ENCODE measurements around the gene HIPK3. TPM values are rescaled to one million over a fixed set of nuclear protein-coding genes. Genes with fewer than 3 reads are reported as not detected.

The HIPK3 gene
- total RNA-seq, 1 experiment from 2014 or later, result 64.8 TPM

DNA sequence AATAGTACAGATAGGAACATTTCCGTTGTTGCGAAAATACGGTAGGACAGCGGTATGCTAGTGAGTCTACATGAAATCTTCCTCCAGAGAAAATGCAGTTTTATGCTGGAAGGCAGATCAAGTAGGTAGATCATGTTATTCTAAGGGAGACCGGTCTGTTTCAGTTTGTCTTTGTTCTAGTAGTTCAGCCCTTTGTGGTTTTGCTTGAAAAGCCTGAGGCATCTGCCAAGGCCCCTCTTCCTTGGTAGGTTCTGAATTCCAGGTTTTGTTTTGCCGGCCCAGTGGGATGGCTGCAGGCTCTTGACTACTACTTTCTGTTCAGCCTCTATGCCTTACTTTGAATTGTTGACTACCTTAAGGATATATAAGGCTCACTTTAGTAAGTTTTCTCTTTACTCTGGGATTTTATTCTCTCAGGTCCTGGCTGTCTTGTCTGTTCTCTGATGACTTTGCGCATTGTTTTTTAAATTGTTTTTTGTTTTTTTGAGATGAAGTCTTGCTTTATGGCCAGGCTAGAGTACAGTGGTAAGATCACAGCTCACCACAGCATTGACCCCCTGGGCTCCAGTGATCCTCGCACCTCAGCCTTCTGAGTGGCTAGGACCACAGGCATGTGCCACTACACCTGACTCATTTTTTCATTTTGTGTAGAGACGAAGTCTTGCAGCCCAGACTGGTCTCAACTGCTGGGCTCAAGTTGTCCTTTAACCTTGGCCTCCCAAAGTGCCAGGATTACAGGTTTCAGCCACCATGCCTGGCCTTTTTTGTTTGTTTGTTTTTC, 53.7 kb downstream of the HIPK3 start:
- Histone ChIP-seq H2AFZ (no peak overlapping the region), H3K4me1 (replicated peaks; ENCODE audit: insufficient read depth) (no peaks in the 10 kb centered on the region), H3K27ac (no peak overlapping the region), H3K9me3 (ENCODE audit: insufficient read depth, low read depth) (no peaks in the 10 kb centered on the region; the same call in 1 of the 2 replicates), H3K4me2 (no peak overlapping the region), H3K9me2 (ENCODE audit: insufficient read depth) (no peaks in the 10 kb centered on the region), H3F3A (ENCODE audit: insufficient read depth, low read depth) (no peaks in the 10 kb centered on the region), H3K79me2 (ENCODE audit: low read depth) (peaks cover 69% of the 10 kb centered on the region), H3K36me3 (ENCODE audit: low read depth) (no peaks in the 10 kb centered on the region), H3K4me3 (no peak overlapping the region), H4K20me1 (ENCODE audit: insufficient read depth) (peaks cover 16% of the 10 kb centered on the region), H3K27me3 (ENCODE audit: insufficient read depth, low read depth) (no peaks in the 10 kb centered on the region)
- POLR2A ChIA-PET (ENCODE audit: unreplicated experiment), result no interaction called here
- intact Hi-C loops (cut with micrococcal nuclease; ENCODE audit: unreplicated experiment), result no loop called here
- CTCF ChIA-PET, result no interaction called here
- no TSS peak for BruUV-seq (replicated peaks)
- TF ChIP-seq CTCF (conservative IDR thresholded peaks at IDR 0.05), result no peak
- TF ChIP-seq EZH2 (IDR thresholded peaks at IDR 0.05; ENCODE audit: low read depth), result no peak
- peak in 1 of 2 experiments; percentile 8 for DNase-seq

DNA sequence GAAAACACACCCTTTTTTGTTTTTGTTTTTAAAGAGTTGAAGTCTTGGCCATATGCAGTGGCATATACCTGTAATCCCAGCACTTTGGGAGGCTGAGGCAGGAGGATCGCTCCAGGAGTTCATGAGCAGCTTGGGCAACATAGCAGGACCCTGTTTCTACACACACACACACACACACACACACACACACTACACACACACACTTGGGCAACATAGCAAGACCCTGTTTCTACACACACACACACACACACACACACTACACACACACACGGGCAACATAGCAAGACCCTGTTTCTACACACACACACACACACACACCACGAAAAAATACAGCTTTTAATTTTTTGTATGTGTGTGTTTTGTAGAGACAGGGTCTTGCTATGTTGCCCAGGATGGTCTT, 54.5 kb downstream of the HIPK3 start:
- Histone ChIP-seq H3K27ac (no peak overlapping the region), H3K36me3 (ENCODE audit: low read depth) (no peaks in the 10 kb centered on the region), H4K20me1 (ENCODE audit: insufficient read depth) (peaks cover 16% of the 10 kb centered on the region), H2AFZ (no peak overlapping the region), H3F3A (ENCODE audit: insufficient read depth, low read depth) (no peaks in the 10 kb centered on the region), H3K27me3 (ENCODE audit: insufficient read depth, low read depth) (no peaks in the 10 kb centered on the region), H3K4me3 (no peak overlapping the region), H3K9me2 (ENCODE audit: insufficient read depth) (no peaks in the 10 kb centered on the region), H3K4me1 (replicated peaks; ENCODE audit: insufficient read depth) (no peaks in the 10 kb centered on the region), H3K9me3 (ENCODE audit: insufficient read depth, low read depth) (no peaks in the 10 kb centered on the region; the same call in 1 of the 2 replicates), H3K79me2 (ENCODE audit: low read depth) (peaks cover 69% of the 10 kb centered on the region), H3K4me2 (no peak overlapping the region)
- TF ChIP-seq EZH2 (IDR thresholded peaks at IDR 0.05; ENCODE audit: low read depth) (no peak), CTCF (conservative IDR thresholded peaks at IDR 0.05) (no peak)
- DNase-seq, result no peak
- ChIA-PET POLR2A (ENCODE audit: unreplicated experiment) (no interaction called here), CTCF (no interaction called here)
- no TSS peak for BruUV-seq (replicated peaks)
- intact Hi-C loops (cut with micrococcal nuclease; ENCODE audit: unreplicated experiment), result no loop called here

DNA sequence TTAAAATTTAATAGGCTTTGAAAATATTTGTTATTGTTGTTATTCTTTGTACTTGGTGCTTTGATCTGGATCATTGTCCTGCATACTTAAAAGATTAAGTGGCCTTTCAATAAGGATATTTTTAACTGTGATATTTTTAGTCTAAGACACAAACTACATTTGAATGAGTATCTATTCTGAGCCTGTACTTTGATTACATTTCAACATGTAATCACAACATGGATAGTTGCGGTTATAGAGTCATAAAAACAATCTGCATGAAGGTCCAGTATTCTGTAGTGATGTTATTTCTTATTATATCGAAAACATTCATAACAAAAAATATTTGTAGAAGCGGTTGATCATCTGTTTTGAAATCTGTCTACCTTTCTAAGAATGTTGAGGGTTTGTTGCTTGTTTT, 58.6 kb downstream of the HIPK3 start:
- Histone ChIP-seq H2AFZ (no peak overlapping the region), H4K20me1 (ENCODE audit: insufficient read depth) (peaks cover 31% of the 10 kb centered on the region), H3K9me3 (ENCODE audit: insufficient read depth, low read depth) (no peaks in the 10 kb centered on the region; the same call in 1 of the 2 replicates), H3K4me2 (no peak overlapping the region), H3K9me2 (ENCODE audit: insufficient read depth) (no peaks in the 10 kb centered on the region), H3K27ac (no peak overlapping the region), H3K79me2 (ENCODE audit: low read depth) (peaks cover 87% of the 10 kb centered on the region), H3K4me3 (no peak overlapping the region), H3F3A (ENCODE audit: insufficient read depth, low read depth) (no peaks in the 10 kb centered on the region), H3K4me1 (replicated peaks; ENCODE audit: insufficient read depth) (no peaks in the 10 kb centered on the region), H3K27me3 (ENCODE audit: insufficient read depth, low read depth) (no peaks in the 10 kb centered on the region), H3K36me3 (ENCODE audit: low read depth) (0 out of 2 replicates have a peak, but pooled peaks cover 5% of the 10 kb centered on the region)
- CTCF ChIA-PET, result no interaction called here
- POLR2A ChIA-PET (ENCODE audit: unreplicated experiment), result no interaction called here
- intact Hi-C loops (cut with micrococcal nuclease; ENCODE audit: unreplicated experiment), result no loop called here
- no peak for TF ChIP-seq CTCF (conservative IDR thresholded peaks at IDR 0.05)
- no peak for TF ChIP-seq EZH2 (IDR thresholded peaks at IDR 0.05; ENCODE audit: low read depth)
- BruUV-seq (replicated peaks), result no TSS peak
- no peak for DNase-seq
